H1 (cell line): ENCODE data around the gene RIBC1. TPM values are rescaled to one million over a fixed set of nuclear protein-coding genes. Genes with fewer than 3 reads are reported as not detected.

Experiments
- BCL11A ChIP-seq, 2 experiments: IDR thresholded peaks; one replicate each; pipeline ENCODE4 v1.6.1; 2011; ENCODE audit warnings: low read depth in 2 of 2, low read length in 2 of 2, mild to moderate bottlenecking in 2 of 2
- CEBPB ChIP-seq: IDR thresholded peaks from 2 replicates; pipeline ENCODE4 v1.6.1; 2012; ENCODE audit warnings: low read depth, low read length
- NRF1 ChIP-seq: IDR thresholded peaks from 2 replicates; pipeline ENCODE4 v1.6.1; 2011; ENCODE audit warnings: mild to moderate bottlenecking, low read depth, low read length, improper control_type of control experiment
- polyA plus RNA-seq, 7 experiments: library from polyadenylated mRNA; depleted of rRNA in 3 of 7; stranded (reverse) in 5 of 7; unstranded in 2 of 7; fragments of >200 nt in 5 of 7; fragments of 200-250 nt in 2 of 7; gene quantifications; 1 replicate in 5 of 7; 2 replicates in 1 of 7; 4 replicates in 1 of 7; pipeline versions ENCODE4 v1.2.1 to v1.2.3, GENCODE V29; 2011 to 2013; ENCODE audit warnings: missing spikeins in 2 of 7, mixed read lengths in 2 of 7
- total RNA-seq: library from RNA; stranded (reverse); fragmentation: NEBNext Ultra II Directional; extraction: Animal tissue kit (Norgen Biotek cat#: 25700); gene quantifications from 2 replicates; pipeline ENCODE4 v1.2.1, GENCODE V29; 2021

The RIBC1 gene
- total and polyA plus RNA-seq, 2 of the 8 experiments (the other 6 are each of a cell fraction or from before 2014, with no cell fraction given): 0.41 to 0.97 TPM

DNA sequence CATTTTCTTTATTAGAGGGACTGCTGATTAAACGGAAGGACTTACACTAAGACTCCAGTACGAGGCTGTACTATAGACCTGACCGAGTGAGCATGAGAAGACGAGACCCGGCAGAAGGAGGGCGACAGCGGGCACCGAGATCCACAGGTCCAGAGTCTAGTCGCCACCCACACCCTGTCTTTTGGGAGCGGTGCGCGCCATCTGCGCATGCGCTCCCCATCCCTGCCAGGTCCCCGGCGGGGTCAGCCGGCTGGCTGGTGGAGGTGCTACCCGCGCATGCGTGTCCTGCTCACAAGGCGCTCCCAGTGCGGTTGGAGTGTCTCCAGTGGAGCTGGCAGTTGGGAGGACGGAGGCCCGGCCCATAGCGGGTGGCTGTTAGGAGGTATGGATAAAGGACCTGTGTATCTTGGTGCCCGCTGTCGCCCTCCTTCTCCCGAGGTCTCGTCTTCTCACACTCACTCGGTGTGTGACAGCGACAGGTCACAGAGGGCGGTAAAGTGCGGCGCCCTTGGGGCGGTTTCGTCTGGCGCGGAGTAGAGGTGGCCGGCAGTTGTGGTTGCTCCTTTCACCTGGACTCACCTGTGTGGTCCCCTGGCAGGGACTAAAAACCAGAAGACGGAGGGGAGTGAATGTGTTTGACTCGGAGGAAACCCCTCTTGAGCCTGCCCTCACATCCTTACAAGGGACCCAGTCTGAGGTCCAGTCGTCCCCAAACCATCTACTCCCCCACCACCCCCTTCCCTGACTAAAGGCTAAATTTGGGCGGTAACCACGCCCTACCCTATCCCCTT, 19.1 kb downstream of the RIBC1 start (continued):
- TF ChIP-seq CEBPB (no peak), BCL11A (IDR thresholded peaks at IDR 0.05; ENCODE audit: low read depth in 2 of 2, low read length in 2 of 2) (no peak), NRF1 (peak; percentile 83)
- TF ChIP-seq, all 59 proteins: peak for 4
